Left lung (tissue), 10 donors: Measurements from ENCODE around the gene MYORG. TPM values are rescaled to one million over a fixed set of nuclear protein-coding genes. Genes with fewer than 3 reads are reported as not detected.

Experiments used
- ATAC-seq: fragments of 200-7000 bp; cut with Tn5 transposase; one replicate; pipeline ENCODE4 v1.9.1; 2020; ENCODE audit warnings: moderate library complexity
- DNase-seq, 4 donors: peaks; one replicate each; pipeline ENCODE4 v3.0.0-alpha.2; 2013 to 2020
- H3K27ac ChIP-seq, 2 donors: fragments of 200-600 bp; sonication (generic) in 1 of 2; one replicate each; pipeline versions ENCODE4 v1.5.0 to v1.8.0; 2020 to 2021
- H3K27me3 ChIP-seq, 2 donors: fragments of 200-600 bp; sonication (generic) in 1 of 2; one replicate each; pipeline versions ENCODE4 v1.5.0 to v1.8.0; 2020 to 2021
- H3K36me3 ChIP-seq, 2 donors: fragments of 200-600 bp; sonication (generic) in 1 of 2; one replicate each; pipeline versions ENCODE4 v1.5.0 to v1.8.0; 2020 to 2021
- H3K4me1 ChIP-seq, 2 donors: fragments of 200-600 bp; one replicate each; pipeline ENCODE4 v1.8.0; 2021
- H3K4me3 ChIP-seq, 2 donors: fragments of 200-600 bp; sonication (generic) in 1 of 2; one replicate each; pipeline versions ENCODE4 v1.5.0 to v1.8.0; 2020 to 2021; ENCODE audit warnings: mild to moderate bottlenecking in 1 of 2
- H3K9me3 ChIP-seq, 2 donors: fragments of 200-600 bp; sonication (generic) in 1 of 2; one replicate each; pipeline versions ENCODE4 v1.5.0 to v1.8.0; 2020 to 2021
- CTCF ChIP-seq, 2 donors: fragments of 200-600 bp; sonication (generic) in 1 of 2; IDR thresholded peaks; one replicate each; pipeline versions ENCODE4 v1.5.0 to v1.8.0; 2021; ENCODE audit warnings: antibody characterized with exemption in 2 of 2
- intact Hi-C, 2 donors: fragments of 100-400 bp; cut with DNase I; formaldehyde crosslinking; loops; one replicate each; pipeline versions ENCODE4 v1.11.2 to v1.14.2; 2022
- polyA plus RNA-seq, 6 donors: library from polyadenylated mRNA; unstranded; fragments of 120-200 nt; gene quantifications; one replicate each; pipeline ENCODE4 v1.2.1, GENCODE V29; 2013; ENCODE audit not compliant: insufficient read length in 6 of 6
- total RNA-seq, 2 donors: library from RNA; stranded (reverse); fragmentation: NEBNext Ultra II Directional; extraction: Animal tissue kit (Norgen Biotek cat#: 25700); gene quantifications; one replicate each; pipeline ENCODE4 v1.2.1, GENCODE V29; 2021
- donor health status: DM: no; HTN: yes; CAD: no.
- donor health status: DM: no; HTN: no; CAD: no.

The MYORG gene
- total and polyA plus RNA-seq, 8 donors = 3.1 to 22.6 (median 4.2) TPM

- TF ChIP-seq CTCF (IDR thresholded peaks at IDR 0.05) = no peak
- ATAC-seq (no peak), DNase-seq (no peak)
- no peak overlapping the region for H3K27ac ChIP-seq
- no peaks in the 10 kb centered on the region for H3K36me3 ChIP-seq
- no peaks in the 10 kb centered on the region for H3K9me3 ChIP-seq
- peaks cover 0 to 14% of the 10 kb centered on the region in 2 donors for H3K27me3 ChIP-seq
- H3K4me3 ChIP-seq = no peak overlapping the region
- peaks cover 13 to 51% of the 10 kb centered on the region in 2 donors for H3K4me1 ChIP-seq
- intact Hi-C loops = loop anchor here in 1 of 2 donors (2.0 kb wide), 1 partner anchor 46 kb away; no protein-coding TSS in a partner anchor
Observed at GRCh38 chr9:34378376-34379060, 1.8 kb upstream of the MYORG start.

- intact Hi-C loops = no loop called here
- Histone ChIP-seq H3K4me3 (peak overlapping the region; percentile 58 to 62), H3K4me1 (peaks cover 13 to 51% of the 10 kb centered on the region in 2 donors), H3K27ac (peak overlapping the region; percentile 26 to 60), H3K27me3 (peaks cover 0 to 17% of the 10 kb centered on the region in 2 donors), H3K36me3 (peaks cover 0 to 2% of the 10 kb centered on the region in 2 donors), H3K9me3 (no peaks in the 10 kb centered on the region)
- peak in 3 of 4 donors; percentile 33 to 83 (median 62) for DNase-seq
- ATAC-seq = no peak
- TF ChIP-seq CTCF (IDR thresholded peaks at IDR 0.05) = no peak
Observed at GRCh38 chr9:34377404-34377746, 677 bp upstream of the MYORG start.

GRCh38 chr9:34375901-34376595 lies 650 bp downstream of the MYORG start:
- no peak for TF ChIP-seq CTCF (IDR thresholded peaks at IDR 0.05)
- Histone ChIP-seq H3K36me3 (peaks cover 0 to 15% of the 10 kb centered on the region in 2 donors), H3K4me3 (peak overlapping the region; percentile 58 to 62), H3K27ac (peak overlapping the region; percentile 53 to 60), H3K27me3 (peaks cover 0 to 18% of the 10 kb centered on the region in 2 donors), H3K9me3 (no peaks in the 10 kb centered on the region), H3K4me1 (peaks cover 11 to 47% of the 10 kb centered on the region in 2 donors)
- DNase-seq (peak in 3 of 4 donors; percentile 31 to 85 (median 63)), ATAC-seq (peak; percentile 55)
- intact Hi-C loops = no loop called here

GRCh38 chr9:34374905-34375552 lies 1.7 kb downstream of the MYORG start:
- DNase-seq (no peak), ATAC-seq (peak; percentile 8)
- no peaks in the 10 kb centered on the region for H3K9me3 ChIP-seq
- peaks cover 0 to 22% of the 10 kb centered on the region in 2 donors for H3K36me3 ChIP-seq
- H3K27me3 ChIP-seq = peaks cover 0 to 15% of the 10 kb centered on the region in 2 donors
- H3K4me1 ChIP-seq = peaks cover 4 to 37% of the 10 kb centered on the region in 2 donors
- peak overlapping the region in 1 of 2 donors; percentile 35 for H3K27ac ChIP-seq
- intact Hi-C loops = no loop called here
- H3K4me3 ChIP-seq = no peak overlapping the region
- TF ChIP-seq CTCF (IDR thresholded peaks at IDR 0.05) = no peak

- no peak for TF ChIP-seq CTCF (IDR thresholded peaks at IDR 0.05)
- Histone ChIP-seq H3K36me3 (peaks cover 0 to 22% of the 10 kb centered on the region in 2 donors), H3K4me3 (no peak overlapping the region), H3K4me1 (peaks cover 0 to 30% of the 10 kb centered on the region in 2 donors), H3K9me3 (no peaks in the 10 kb centered on the region), H3K27me3 (peaks cover 0 to 15% of the 10 kb centered on the region in 2 donors), H3K27ac (no peak overlapping the region)
- ATAC-seq (no peak), DNase-seq (no peak)
- intact Hi-C loops = no loop called here
Observed at GRCh38 chr9:34374339-34374738, 2.4 kb downstream of the MYORG start.
